Measurements from ENCODE around the gene EDC4. TPM values are rescaled to one million over a fixed set of nuclear protein-coding genes. Genes with fewer than 3 reads are reported as not detected.

The EDC4 gene
- total RNA-seq, 2 donors from 2014 or later = 99.0 to 105 TPM

- Mint-ChIP-seq H3K27me3 (no peaks in the 10 kb centered on the region), H3K27ac (no peak overlapping the region), H3K4me1 (peaks cover 4% of the 10 kb centered on the region), H3K4me3 (no peak overlapping the region), H3K36me3 (ENCODE audit: low read depth) (no peaks in the 10 kb centered on the region)
- no peak for DNase-seq
- no peak for ATAC-seq
- no peaks in the 10 kb centered on the region for H3K9me3 ChIP-seq (ENCODE audit: control insufficient read depth, low read length, poor library complexity, severe bottlenecking)
These were observed 12.7 kb downstream of the EDC4 start for GRCh38 chr16:67885545-67885944.

GRCh38 chr16:67885976-67886375, 13.1 kb downstream of the EDC4 start:
- ATAC-seq (no peak), DNase-seq (no peak)
- Mint-ChIP-seq H3K27me3 (no peaks in the 10 kb centered on the region), H3K27ac (no peak overlapping the region), H3K36me3 (ENCODE audit: low read depth) (no peaks in the 10 kb centered on the region), H3K4me3 (no peak overlapping the region), H3K4me1 (peaks cover 4% of the 10 kb centered on the region)
- no peaks in the 10 kb centered on the region for H3K9me3 ChIP-seq (ENCODE audit: control insufficient read depth, low read length, poor library complexity, severe bottlenecking)

- peaks cover 4% of the 10 kb centered on the region for H3K4me1 Mint-ChIP-seq
- no peaks in the 10 kb centered on the region for H3K9me3 ChIP-seq (ENCODE audit: control insufficient read depth, low read length, poor library complexity, severe bottlenecking)
- no peaks in the 10 kb centered on the region for H3K27me3 Mint-ChIP-seq
- DNase-seq (no peak), ATAC-seq (no peak)
- H3K4me3 Mint-ChIP-seq = no peak overlapping the region
- no peaks in the 10 kb centered on the region for H3K36me3 Mint-ChIP-seq (ENCODE audit: low read depth)
- H3K27ac Mint-ChIP-seq = no peak overlapping the region
These were observed 13.5 kb downstream of the EDC4 start for GRCh38 chr16:67886387-67886786.

GRCh38 chr16:67888331-67888730, 15.5 kb downstream of the EDC4 start:
- H3K9me3 ChIP-seq (ENCODE audit: control insufficient read depth, low read length, poor library complexity, severe bottlenecking) = no peaks in the 10 kb centered on the region
- H3K27ac Mint-ChIP-seq = no peak overlapping the region
- DNase-seq = no peak
- H3K27me3 Mint-ChIP-seq = no peaks in the 10 kb centered on the region
- H3K4me3 Mint-ChIP-seq = no peak overlapping the region
- peaks cover 7% of the 10 kb centered on the region for H3K4me1 Mint-ChIP-seq
- no peak for ATAC-seq
- H3K36me3 Mint-ChIP-seq (ENCODE audit: low read depth) = peaks cover 2% of the 10 kb centered on the region

- peaks cover 2% of the 10 kb centered on the region for H3K36me3 Mint-ChIP-seq (ENCODE audit: low read depth)
- DNase-seq = no peak
- no peaks in the 10 kb centered on the region for H3K9me3 ChIP-seq (ENCODE audit: control insufficient read depth, low read length, poor library complexity, severe bottlenecking)
- peak overlapping the region; percentile 95 for H3K4me3 Mint-ChIP-seq
- no peak for ATAC-seq
- H3K4me1 Mint-ChIP-seq = peaks cover 20% of the 10 kb centered on the region
- H3K27ac Mint-ChIP-seq = peak overlapping the region; percentile 93
- H3K27me3 Mint-ChIP-seq = no peaks in the 10 kb centered on the region
These were observed 19.5 kb downstream of the EDC4 start for GRCh38 chr16:67892375-67892774.

GRCh38 chr16:67892899-67893742, 20.3 kb downstream of the EDC4 start, which contains the start of gene PSKH1:
Gene PSKH1 (plus strand): TSS chr16:67893254. CDS start chr16:67908750, 15,496 bp downstream.
- no peaks in the 10 kb centered on the region for H3K27me3 Mint-ChIP-seq
- DNase-seq (peak; percentile 83 to 92 (median 91)), ATAC-seq (peak; percentile 99)
- peaks cover 2% of the 10 kb centered on the region for H3K36me3 Mint-ChIP-seq (ENCODE audit: low read depth)
- H3K4me1 Mint-ChIP-seq = peaks cover 22% of the 10 kb centered on the region
- peak within 1 kb of the TSS; percentile 95 for H3K4me3 Mint-ChIP-seq
- peak within 1 kb of the TSS; percentile 93 for H3K27ac Mint-ChIP-seq
- no peaks in the 10 kb centered on the region for H3K9me3 ChIP-seq (ENCODE audit: control insufficient read depth, low read length, poor library complexity, severe bottlenecking)

GRCh38 chr16:67893743-67894399, 21.0 kb downstream of the EDC4 start:
- no peaks in the 10 kb centered on the region for H3K9me3 ChIP-seq (ENCODE audit: control insufficient read depth, low read length, poor library complexity, severe bottlenecking)
- peak overlapping the region; percentile 93 for H3K27ac Mint-ChIP-seq
- peaks cover 22% of the 10 kb centered on the region for H3K4me1 Mint-ChIP-seq
- H3K4me3 Mint-ChIP-seq = peak overlapping the region; percentile 95
- ATAC-seq (no peak), DNase-seq (no peak)
- peaks cover 2% of the 10 kb centered on the region for H3K36me3 Mint-ChIP-seq (ENCODE audit: low read depth)
- H3K27me3 Mint-ChIP-seq = no peaks in the 10 kb centered on the region

- H3K36me3 Mint-ChIP-seq (ENCODE audit: low read depth) = peaks cover 2% of the 10 kb centered on the region
- no peak overlapping the region for H3K27ac Mint-ChIP-seq
- ATAC-seq = no peak
- no peak for DNase-seq
- H3K9me3 ChIP-seq (ENCODE audit: control insufficient read depth, low read length, poor library complexity, severe bottlenecking) = no peaks in the 10 kb centered on the region
- no peaks in the 10 kb centered on the region for H3K27me3 Mint-ChIP-seq
- no peak overlapping the region for H3K4me3 Mint-ChIP-seq
- H3K4me1 Mint-ChIP-seq = peaks cover 30% of the 10 kb centered on the region
These were observed 24.4 kb downstream of the EDC4 start for GRCh38 chr16:67897231-67897630.

- peaks cover 3% of the 10 kb centered on the region for H3K36me3 Mint-ChIP-seq (ENCODE audit: low read depth)
- H3K9me3 ChIP-seq (ENCODE audit: control insufficient read depth, low read length, poor library complexity, severe bottlenecking) = no peaks in the 10 kb centered on the region
- peaks cover 23% of the 10 kb centered on the region for H3K4me1 Mint-ChIP-seq
- ATAC-seq (no peak), DNase-seq (no peak)
- no peaks in the 10 kb centered on the region for H3K27me3 Mint-ChIP-seq
- H3K27ac Mint-ChIP-seq = no peak overlapping the region
- H3K4me3 Mint-ChIP-seq = no peak overlapping the region
These were observed 28.9 kb downstream of the EDC4 start for GRCh38 chr16:67901734-67902133.

GRCh38 chr16:67902831-67903230, 30.0 kb downstream of the EDC4 start:
- no peak for DNase-seq
- H3K4me3 Mint-ChIP-seq = no peak overlapping the region
- peaks cover 3% of the 10 kb centered on the region for H3K36me3 Mint-ChIP-seq (ENCODE audit: low read depth)
- no peaks in the 10 kb centered on the region for H3K27me3 Mint-ChIP-seq
- H3K9me3 ChIP-seq (ENCODE audit: control insufficient read depth, low read length, poor library complexity, severe bottlenecking) = no peaks in the 10 kb centered on the region
- H3K27ac Mint-ChIP-seq = no peak overlapping the region
- peaks cover 18% of the 10 kb centered on the region for H3K4me1 Mint-ChIP-seq
- no peak for ATAC-seq

- no peaks in the 10 kb centered on the region for H3K9me3 ChIP-seq (ENCODE audit: control insufficient read depth, low read length, poor library complexity, severe bottlenecking)
- ATAC-seq (no peak), DNase-seq (no peak)
- Mint-ChIP-seq H3K36me3 (ENCODE audit: low read depth) (peaks cover 3% of the 10 kb centered on the region), H3K27ac (peak overlapping the region; percentile 74), H3K4me3 (no peak overlapping the region), H3K4me1 (peaks cover 18% of the 10 kb centered on the region), H3K27me3 (no peaks in the 10 kb centered on the region)
These were observed 34.7 kb downstream of the EDC4 start for GRCh38 chr16:67907397-67908180.

GRCh38 chr16:67909056-67909742, 36.3 kb downstream of the EDC4 start:
- Mint-ChIP-seq H3K4me3 (no peak overlapping the region), H3K27ac (no peak overlapping the region)
- ATAC-seq = no peak

More at GRCh38 chr16:67909056-67909742, 36.3 kb downstream of the EDC4 start:
- DNase-seq = no peak
- Mint-ChIP-seq H3K4me1 (peaks cover 16% of the 10 kb centered on the region), H3K36me3 (ENCODE audit: low read depth) (peaks cover 3% of the 10 kb centered on the region), H3K27me3 (no peaks in the 10 kb centered on the region)
- H3K9me3 ChIP-seq (ENCODE audit: control insufficient read depth, low read length, poor library complexity, severe bottlenecking) = no peaks in the 10 kb centered on the region
